HepG2 (cell line): ENCODE results near the gene COQ9. TPM values are rescaled to one million over a fixed set of nuclear protein-coding genes. Genes with fewer than 3 reads are reported as not detected.
A peak's percentile ranks its signal among the peaks of the same experiment; 100 is the strongest.

Experiments
- ARHGAP35 ChIP-seq: sonication (generic); formaldehyde crosslinking; IDR thresholded peaks from 2 replicates; pipeline ENCODE4 v1.9.0; 2022; ENCODE audit warnings: mild to moderate bottlenecking, inconsistent platforms, moderate library complexity, missing genetic modification reagents, borderline replicate concordance
- HNF4A ChIP-seq: sonication (generic); formaldehyde crosslinking; IDR thresholded peaks from 2 replicates; pipeline ENCODE4 v1.4.0; 2020; ENCODE audit warnings: missing genetic modification reagents
- HOXA3 ChIP-seq: sonication (generic); formaldehyde crosslinking; IDR thresholded peaks from 2 replicates; pipeline ENCODE4 v1.5.0; 2020; ENCODE audit warnings: missing genetic modification reagents
- MIER3 ChIP-seq: IDR thresholded peaks from 2 replicates; pipeline ENCODE4 v1.6.1; 2016; ENCODE audit warnings: missing compliant biosample characterization, borderline replicate concordance
- REPIN1 ChIP-seq: sonication (generic); formaldehyde crosslinking; IDR thresholded peaks from 2 replicates; pipeline ENCODE4 v1.8.0; 2022; ENCODE audit warnings: missing genetic modification reagents, low read depth, mild to moderate bottlenecking, borderline replicate concordance
- SNRNP70 ChIP-seq: fragments of 200-400 bp; formaldehyde crosslinking; IDR thresholded peaks from 2 replicates; pipeline ENCODE4 v1.6.1; 2017; ENCODE audit warnings: mild to moderate bottlenecking, low read depth, low read length, moderate library complexity
- ZNF136 ChIP-seq: sonication (generic); formaldehyde crosslinking; IDR thresholded peaks from 2 replicates; pipeline ENCODE4 v1.8.1; 2022; ENCODE audit warnings: low read depth, mild to moderate bottlenecking, moderate library complexity, missing genetic modification reagents
- ZNF350 ChIP-seq: sonication (generic); formaldehyde crosslinking; IDR thresholded peaks from 2 replicates; pipeline ENCODE4 v1.4.0; 2020; ENCODE audit warnings: mild to moderate bottlenecking, low read depth, missing genetic modification reagents, borderline replicate concordance
- ZNF550 ChIP-seq: sonication (generic); formaldehyde crosslinking; IDR thresholded peaks from 2 replicates; pipeline ENCODE4 v1.4.0; 2020; ENCODE audit warnings: mild to moderate bottlenecking, missing genetic modification reagents, borderline replicate concordance
- ZNF704 ChIP-seq: sonication (generic); formaldehyde crosslinking; IDR thresholded peaks from 2 replicates; pipeline ENCODE4 v1.8.1; 2023; ENCODE audit warnings: mild to moderate bottlenecking, inconsistent platforms, moderate library complexity, missing genetic modification reagents, borderline replicate concordance
- ZNF746 ChIP-seq: sonication (generic); formaldehyde crosslinking; IDR thresholded peaks from 2 replicates; pipeline ENCODE4 v1.8.0; 2022; ENCODE audit warnings: mild to moderate bottlenecking, missing genetic modification reagents
- polyA plus RNA-seq, 8 experiments: library from polyadenylated mRNA; depleted of rRNA in 3 of 8; stranded (reverse) in 7 of 8; unstranded in 1 of 8; fragments of >200 nt; fragmentation: Illumina TruSeq in 4 of 8; extraction: Trizol in 4 of 8; gene quantifications; 2 replicates each; pipeline versions ENCODE4 v1.2.1 to v1.2.3, GENCODE V29; 2011 to 2016; ENCODE audit warnings: low read depth in 4 of 8, missing spikeins in 1 of 8, mixed read lengths in 1 of 8; ENCODE audit not compliant: insufficient read depth in 1 of 8
- total RNA-seq, 5 experiments: library from RNA; depleted of rRNA; stranded (reverse); fragments of >200 nt; fragmentation: Illumina TruSeq; extraction: Trizol; gene quantifications; 2 replicates each; pipeline ENCODE4 v1.2.3, GENCODE V29; 2016; ENCODE audit warnings: low read depth in 1 of 5
- TF ChIP-seq, protein P1 (sequence below): sonication (generic); formaldehyde crosslinking; IDR thresholded peaks from 2 replicates; pipeline ENCODE4 v1.5.0; 2020; ENCODE audit warnings: missing genetic modification reagents, mild to moderate bottlenecking, borderline replicate concordance
- TF ChIP-seq, protein P2 (sequence below): sonication (generic); formaldehyde crosslinking; conservative IDR thresholded peaks from 2 replicates; pipeline ENCODE4 v1.8.0; 2022; ENCODE audit warnings: mild to moderate bottlenecking, moderate library complexity, missing genetic modification reagents
- TF ChIP-seq, protein P3 (sequence below): sonication (generic); formaldehyde crosslinking; IDR thresholded peaks from 2 replicates; pipeline ENCODE4 v1.8.1; 2022; ENCODE audit warnings: low read depth, mild to moderate bottlenecking, missing genetic modification reagents

COQ9 gene
- total and polyA plus RNA-seq, 2 of the 13 experiments (the other 11 are each of a cell fraction or from before 2014, with no cell fraction given): 57.5 to 108 TPM

DNA sequence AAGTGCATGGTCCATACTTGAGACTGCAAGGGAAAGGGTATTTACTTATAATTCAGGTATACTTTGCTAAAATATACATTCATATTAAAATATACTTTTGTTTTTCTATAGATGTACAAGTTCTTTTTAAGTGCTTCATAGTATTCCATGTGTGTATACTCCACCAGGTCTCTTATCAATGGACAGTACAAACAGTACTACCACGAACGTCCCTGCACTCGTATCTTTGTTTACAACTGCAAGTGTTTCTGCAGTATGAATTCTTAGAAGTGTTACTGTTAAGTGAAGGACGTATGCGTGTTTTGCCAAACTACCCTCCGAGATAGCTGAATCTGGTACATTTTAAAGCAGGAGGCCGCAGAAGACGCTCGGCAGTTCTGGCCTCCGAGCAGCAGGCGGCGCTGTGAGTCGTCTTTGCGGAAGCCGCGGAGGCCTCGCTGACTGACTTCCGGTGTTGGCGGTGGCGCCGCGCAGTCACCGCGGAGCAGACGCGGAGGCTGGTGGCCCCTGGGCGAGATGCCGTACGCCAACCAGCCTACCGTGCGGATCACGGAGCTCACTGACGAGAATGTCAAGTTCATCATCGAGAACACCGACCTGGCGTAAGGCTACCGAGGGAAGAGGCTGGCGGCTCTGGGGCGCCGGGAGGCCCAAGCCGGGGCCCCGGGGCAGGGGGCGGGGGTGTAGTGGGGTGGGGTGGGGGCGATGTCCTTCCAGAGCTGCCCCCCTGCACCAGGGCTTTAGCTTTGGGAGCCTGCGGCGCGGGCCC lies 15.1 kb downstream of the COQ9 start, which contains the start of gene POLR2C (continued):
- TF ChIP-seq, protein P1, sequence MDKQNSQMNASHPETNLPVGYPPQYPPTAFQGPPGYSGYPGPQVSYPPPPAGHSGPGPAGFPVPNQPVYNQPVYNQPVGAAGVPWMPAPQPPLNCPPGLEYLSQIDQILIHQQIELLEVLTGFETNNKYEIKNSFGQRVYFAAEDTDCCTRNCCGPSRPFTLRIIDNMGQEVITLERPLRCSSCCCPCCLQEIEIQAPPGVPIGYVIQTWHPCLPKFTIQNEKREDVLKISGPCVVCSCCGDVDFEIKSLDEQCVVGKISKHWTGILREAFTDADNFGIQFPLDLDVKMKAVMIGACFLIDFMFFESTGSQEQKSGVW (CRISPR knock-in tag): no peak; the same call in 1 of the 2 replicates
- TF ChIP-seq, protein P2, sequence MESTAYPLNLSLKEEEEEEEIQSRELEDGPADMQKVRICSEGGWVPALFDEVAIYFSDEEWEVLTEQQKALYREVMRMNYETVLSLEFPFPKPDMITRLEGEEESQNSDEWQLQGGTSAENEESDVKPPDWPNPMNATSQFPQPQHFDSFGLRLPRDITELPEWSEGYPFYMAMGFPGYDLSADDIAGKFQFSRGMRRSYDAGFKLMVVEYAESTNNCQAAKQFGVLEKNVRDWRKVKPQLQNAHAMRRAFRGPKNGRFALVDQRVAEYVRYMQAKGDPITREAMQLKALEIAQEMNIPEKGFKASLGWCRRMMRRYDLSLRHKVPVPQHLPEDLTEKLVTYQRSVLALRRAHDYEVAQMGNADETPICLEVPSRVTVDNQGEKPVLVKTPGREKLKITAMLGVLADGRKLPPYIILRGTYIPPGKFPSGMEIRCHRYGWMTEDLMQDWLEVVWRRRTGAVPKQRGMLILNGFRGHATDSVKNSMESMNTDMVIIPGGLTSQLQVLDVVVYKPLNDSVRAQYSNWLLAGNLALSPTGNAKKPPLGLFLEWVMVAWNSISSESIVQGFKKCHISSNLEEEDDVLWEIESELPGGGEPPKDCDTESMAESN (CRISPR knock-in tag): peak; percentile 97
- TF ChIP-seq, protein P3, sequence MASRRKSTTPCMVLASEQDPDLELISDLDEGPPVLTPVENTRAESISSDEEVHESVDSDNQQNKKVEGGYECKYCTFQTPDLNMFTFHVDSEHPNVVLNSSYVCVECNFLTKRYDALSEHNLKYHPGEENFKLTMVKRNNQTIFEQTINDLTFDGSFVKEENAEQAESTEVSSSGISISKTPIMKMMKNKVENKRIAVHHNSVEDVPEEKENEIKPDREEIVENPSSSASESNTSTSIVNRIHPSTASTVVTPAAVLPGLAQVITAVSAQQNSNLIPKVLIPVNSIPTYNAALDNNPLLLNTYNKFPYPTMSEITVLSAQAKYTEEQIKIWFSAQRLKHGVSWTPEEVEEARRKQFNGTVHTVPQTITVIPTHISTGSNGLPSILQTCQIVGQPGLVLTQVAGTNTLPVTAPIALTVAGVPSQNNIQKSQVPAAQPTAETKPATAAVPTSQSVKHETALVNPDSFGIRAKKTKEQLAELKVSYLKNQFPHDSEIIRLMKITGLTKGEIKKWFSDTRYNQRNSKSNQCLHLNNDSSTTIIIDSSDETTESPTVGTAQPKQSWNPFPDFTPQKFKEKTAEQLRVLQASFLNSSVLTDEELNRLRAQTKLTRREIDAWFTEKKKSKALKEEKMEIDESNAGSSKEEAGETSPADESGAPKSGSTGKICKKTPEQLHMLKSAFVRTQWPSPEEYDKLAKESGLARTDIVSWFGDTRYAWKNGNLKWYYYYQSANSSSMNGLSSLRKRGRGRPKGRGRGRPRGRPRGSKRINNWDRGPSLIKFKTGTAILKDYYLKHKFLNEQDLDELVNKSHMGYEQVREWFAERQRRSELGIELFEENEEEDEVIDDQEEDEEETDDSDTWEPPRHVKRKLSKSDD (CRISPR knock-in tag): peak; percentile 87
- TF ChIP-seq REPIN1 (CRISPR knock-in tag): peak; percentile 97
- peak; percentile 93; the same call in 1 of the 2 replicates for TF ChIP-seq MIER3
- peak; percentile 98 for TF ChIP-seq HOXA3 (CRISPR knock-in tag)
- peak; percentile 59 for TF ChIP-seq HNF4A (CRISPR knock-in tag)
- TF ChIP-seq ZNF136 (CRISPR knock-in tag): no peak
- TF ChIP-seq SNRNP70: no peak
- no peak for TF ChIP-seq ARHGAP35 (CRISPR knock-in tag)
- 0 out of 2 replicates have a peak, but pooled peaks have one; percentile 75 for TF ChIP-seq ZNF704 (CRISPR knock-in tag)
- TF ChIP-seq ZNF550 (CRISPR knock-in tag): 0 out of 2 replicates have a peak, but pooled peaks have one; percentile 87
- peak; percentile 67; the same call in 1 of the 2 replicates for TF ChIP-seq ZNF746 (CRISPR knock-in tag)
- peak; percentile 96 for TF ChIP-seq ZNF350 (CRISPR knock-in tag)
